Ascending aorta (tissue), 2 donors: Measurements from ENCODE around the gene FRMD4B. TPM values are rescaled to one million over a fixed set of nuclear protein-coding genes. Genes with fewer than 3 reads are reported as not detected.
"Not testable (repeated sequence)": the region's sequence is repeated elsewhere in the genome, so short reads cannot be mapped to it uniquely, and the experiment has no call there.

Experiments
- DNase-seq, 2 donors: peaks; one replicate each; pipeline ENCODE4 v3.0.0-alpha.2; 2019; ENCODE audit warnings: low spot score in 2 of 2
- H3K27ac ChIP-seq, 2 donors: fragments of 200-600 bp; sonication (generic); one replicate each; pipeline ENCODE4 v1.5.1; 2016 to 2017; ENCODE audit warnings: mild to moderate bottlenecking in 1 of 2
- H3K27me3 ChIP-seq: fragments of 200-600 bp; sonication (generic); one replicate; pipeline ENCODE4 v1.5.1; 2017
- H3K36me3 ChIP-seq, 2 donors: fragments of 200-600 bp; sonication (generic); one replicate each; pipeline ENCODE4 v1.5.1; 2016
- H3K4me1 ChIP-seq, 2 donors: fragments of 200-600 bp; sonication (generic); one replicate each; pipeline ENCODE4 v1.5.1; 2016 to 2017; ENCODE audit warnings: mild to moderate bottlenecking in 1 of 2
- H3K4me3 ChIP-seq, 2 donors: fragments of 200-600 bp; sonication (generic); one replicate each; pipeline ENCODE4 v1.5.1; 2016 to 2017; ENCODE audit warnings: mild to moderate bottlenecking in 1 of 2
- H3K9me3 ChIP-seq, 2 donors: fragments of 200-600 bp; sonication (generic); one replicate each; pipeline ENCODE4 v1.5.1; 2016
- CTCF ChIP-seq, 3 experiments: fragments of 200-600 bp in 2 of 3; fragments of 450-650 bp in 1 of 3; sonication (generic) in 2 of 3; IDR thresholded peaks; one replicate each; pipeline ENCODE4 v1.5.1; 2016 to 2019; ENCODE audit warnings: antibody characterized with exemption in 3 of 3, mild to moderate bottlenecking in 1 of 3, moderate library complexity in 1 of 3
- intact Hi-C: fragments of 100-400 bp; cut with DNase I; formaldehyde crosslinking; loops from one replicate; pipeline ENCODE4 v1.15.1; 2023
- total RNA-seq: library from RNA; depleted of rRNA; stranded (reverse); fragments of >200 nt; gene quantifications from one replicate; pipeline ENCODE4 v1.1.0, GENCODE V29; 2016

FRMD4B gene
- total RNA-seq, 1 donor from 2014 or later: 13.5 TPM

GRCh38 chr3:69283913-69284611 lies 101.8 kb downstream of the FRMD4B start:
- no peaks in the 10 kb centered on the region for H3K36me3 ChIP-seq
- no peaks in the 10 kb centered on the region for H3K27me3 ChIP-seq
- no peak for TF ChIP-seq CTCF (IDR thresholded peaks at IDR 0.05)
- no peaks in the 10 kb centered on the region for H3K9me3 ChIP-seq
- H3K4me3 ChIP-seq: no peak overlapping the region
- H3K4me1 ChIP-seq: no peaks in the 10 kb centered on the region
- no peak for DNase-seq
- no peak overlapping the region for H3K27ac ChIP-seq
- intact Hi-C loops: no loop called here

DNA sequence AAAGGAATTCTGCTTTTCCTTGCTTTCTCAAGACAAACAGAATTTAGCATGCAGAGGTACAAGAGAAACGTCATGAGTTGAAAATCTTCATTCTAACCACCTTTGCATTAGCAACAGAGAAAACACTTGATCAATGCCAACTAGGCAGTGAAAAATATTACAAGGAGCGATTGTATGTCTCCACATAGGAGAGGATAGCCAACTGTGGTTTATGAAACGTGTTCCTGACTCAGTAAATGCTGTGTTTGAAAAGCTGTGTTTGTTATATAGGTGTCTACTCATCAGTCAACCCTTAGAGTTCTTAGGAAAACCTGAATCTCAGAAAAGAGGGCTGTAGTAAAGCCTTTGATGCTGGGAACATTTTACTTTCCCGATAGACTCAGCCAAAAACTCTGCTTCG lies 102.4 kb downstream of the FRMD4B start:
- H3K27ac ChIP-seq: no peak overlapping the region
- TF ChIP-seq CTCF (IDR thresholded peaks at IDR 0.05): no peak
- H3K9me3 ChIP-seq: no peaks in the 10 kb centered on the region
- no peak for DNase-seq
- H3K4me3 ChIP-seq: no peak overlapping the region
- no peaks in the 10 kb centered on the region for H3K27me3 ChIP-seq
- no peaks in the 10 kb centered on the region for H3K36me3 ChIP-seq
- H3K4me1 ChIP-seq: no peaks in the 10 kb centered on the region
- intact Hi-C loops: no loop called here

- DNase-seq: no peak
- intact Hi-C loops: no loop called here
- no peaks in the 10 kb centered on the region for H3K4me1 ChIP-seq
- no peak overlapping the region for H3K27ac ChIP-seq
- no peak for TF ChIP-seq CTCF (IDR thresholded peaks at IDR 0.05)
- no peaks in the 10 kb centered on the region for H3K36me3 ChIP-seq
- H3K27me3 ChIP-seq: no peaks in the 10 kb centered on the region
- no peaks in the 10 kb centered on the region for H3K9me3 ChIP-seq
- no peak overlapping the region for H3K4me3 ChIP-seq
Observed at GRCh38 chr3:69282181-69282580, 103.7 kb downstream of the FRMD4B start.

DNA sequence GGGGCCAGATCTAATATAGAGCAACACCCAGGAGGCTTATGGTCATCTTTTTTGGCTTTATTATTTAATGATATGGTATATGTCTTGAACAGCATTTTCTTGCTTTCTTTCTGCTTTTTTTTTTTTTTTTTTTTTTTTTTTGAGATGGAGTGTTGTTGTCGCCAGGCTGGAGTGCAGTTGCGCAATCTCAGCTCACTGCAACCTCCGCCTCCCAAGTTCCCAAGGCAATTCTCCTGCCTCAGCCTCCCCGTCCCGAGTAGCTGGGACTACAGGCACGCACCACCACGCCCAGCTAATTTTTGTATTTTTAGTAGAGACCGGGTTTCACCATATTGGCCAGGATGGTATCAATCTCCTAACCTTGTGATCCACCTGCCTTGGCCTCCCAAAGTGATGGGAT lies 108.5 kb downstream of the FRMD4B start:
- H3K27me3 ChIP-seq, H3K4me1 ChIP-seq, intact Hi-C loops, H3K9me3 ChIP-seq, H3K36me3 ChIP-seq, H3K4me3 ChIP-seq, H3K27ac ChIP-seq, DNase-seq: not testable (repeated sequence)

GRCh38 chr3:69276884-69277283 lies 109.0 kb downstream of the FRMD4B start:
- DNase-seq: no peak
- H3K4me1 ChIP-seq: no peaks in the 10 kb centered on the region
- TF ChIP-seq CTCF (IDR thresholded peaks at IDR 0.05): no peak
- no peaks in the 10 kb centered on the region for H3K9me3 ChIP-seq
- intact Hi-C loops: no loop called here
- no peak overlapping the region for H3K27ac ChIP-seq
- H3K4me3 ChIP-seq: no peak overlapping the region
- H3K27me3 ChIP-seq: no peaks in the 10 kb centered on the region
- no peaks in the 10 kb centered on the region for H3K36me3 ChIP-seq

GRCh38 chr3:69276191-69276590 lies 109.7 kb downstream of the FRMD4B start:
- H3K36me3 ChIP-seq, H3K4me1 ChIP-seq, H3K27me3 ChIP-seq, H3K27ac ChIP-seq, intact Hi-C loops, DNase-seq, H3K4me3 ChIP-seq, H3K9me3 ChIP-seq: not testable (repeated sequence)

GRCh38 chr3:69273896-69274295 lies 112.0 kb downstream of the FRMD4B start:
- Histone ChIP-seq H3K27ac (no peak overlapping the region), H3K4me3 (no peak overlapping the region), H3K4me1 (no peaks in the 10 kb centered on the region), H3K9me3 (no peaks in the 10 kb centered on the region), H3K36me3 (no peaks in the 10 kb centered on the region), H3K27me3 (no peaks in the 10 kb centered on the region)
- TF ChIP-seq CTCF (IDR thresholded peaks at IDR 0.05): no peak
- intact Hi-C loops: no loop called here
- no peak for DNase-seq
